IPS-18c (cell line): ENCODE measurements around the gene MEOX1.

Experiments
- H3K4me3 ChIP-seq: 2 replicates; pipeline ENCODE4 v1.7.0; 2013; ENCODE audit warnings: low read depth, mild to moderate bottlenecking, low read length, moderate library complexity; ENCODE audit not compliant: insufficient read depth
- H3K9me3 ChIP-seq: one replicate; pipeline ENCODE4 v1.6.1; 2013; ENCODE audit warnings: mild to moderate bottlenecking, low read length, moderate library complexity; ENCODE audit not compliant: control insufficient read depth, insufficient read depth

Gene MEOX1

DNA sequence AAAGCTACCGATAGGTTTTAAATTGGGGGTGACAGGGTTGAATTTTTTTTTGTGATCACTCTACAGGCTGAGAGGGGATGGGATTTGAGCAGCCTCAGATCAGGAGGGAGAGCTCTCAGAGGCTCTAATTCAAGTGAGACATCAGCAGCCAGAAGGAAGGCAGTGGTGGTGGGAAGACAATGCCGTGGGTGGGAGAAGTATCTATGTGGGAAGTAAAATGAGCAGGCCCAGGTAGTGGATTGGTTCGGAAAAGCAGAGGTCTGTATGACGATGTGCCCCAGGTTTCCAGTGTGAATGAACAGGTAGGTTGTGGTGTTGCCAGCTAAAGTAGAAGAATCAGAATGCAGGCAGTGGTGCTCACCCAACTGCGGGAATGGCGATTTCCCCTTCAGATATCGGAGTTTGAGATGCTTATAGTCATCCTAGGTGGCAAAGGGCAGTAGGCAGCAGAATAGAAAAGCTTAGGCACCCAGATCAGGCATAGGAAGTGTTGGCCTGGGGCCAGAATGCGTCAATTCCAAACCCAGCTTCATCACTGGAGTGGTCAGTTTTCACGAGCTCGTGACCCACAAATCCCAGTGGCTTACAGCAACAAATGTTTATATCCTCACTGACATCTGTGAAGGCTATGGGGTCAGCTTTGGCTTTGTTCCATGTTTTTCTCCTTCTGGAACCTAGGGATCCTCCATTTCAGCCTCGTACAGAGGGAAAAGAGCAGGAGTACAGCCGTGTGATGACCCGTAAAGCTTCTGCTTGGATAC, 24.0 kb downstream of the MEOX1 start:
- no peak overlapping the region for H3K4me3 ChIP-seq
- H3K9me3 ChIP-seq = no peaks in the 10 kb centered on the region

GRCh38 chr17:43636426-43636825, 25.3 kb downstream of the MEOX1 start:
- H3K9me3 ChIP-seq = no peaks in the 10 kb centered on the region
- H3K4me3 ChIP-seq = no peak overlapping the region

- Histone ChIP-seq H3K4me3 (no peak overlapping the region), H3K9me3 (no peaks in the 10 kb centered on the region)
Observed at GRCh38 chr17:43634591-43635125, 27.1 kb downstream of the MEOX1 start.

DNA sequence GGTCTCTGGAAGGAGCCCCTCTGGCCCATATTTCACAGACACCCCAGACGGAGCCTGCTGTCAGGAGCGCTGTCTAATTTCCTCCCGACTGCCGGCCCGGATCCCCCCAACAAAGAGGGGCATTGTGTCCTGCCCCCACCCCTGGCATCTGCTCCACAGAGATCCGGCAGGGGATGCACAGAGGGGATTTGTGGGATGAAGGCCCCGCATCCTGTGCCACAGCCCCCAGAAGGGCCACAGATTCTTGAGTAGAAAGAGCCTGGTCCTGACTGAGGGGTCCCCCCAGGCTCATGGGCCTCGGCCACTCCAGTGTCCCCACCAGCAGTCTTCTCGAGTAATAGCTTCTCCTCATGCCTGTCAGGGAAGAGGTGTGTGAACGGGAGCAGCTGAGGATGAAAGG, 29.5 kb downstream of the MEOX1 start:
- Histone ChIP-seq H3K9me3 (no peaks in the 10 kb centered on the region), H3K4me3 (no peak overlapping the region)

- no peak overlapping the region for H3K4me3 ChIP-seq
Observed at GRCh38 chr17:43631429-43631828, 30.3 kb downstream of the MEOX1 start.

GRCh38 chr17:43628089-43628650, 33.6 kb downstream of the MEOX1 start:
- Histone ChIP-seq H3K9me3 (no peaks in the 10 kb centered on the region), H3K4me3 (no peak overlapping the region)

More at GRCh38 chr17:43631429-43631828, 30.3 kb downstream of the MEOX1 start:
- no peaks in the 10 kb centered on the region for H3K9me3 ChIP-seq

- Histone ChIP-seq H3K9me3 (no peaks in the 10 kb centered on the region), H3K4me3 (no peak overlapping the region)
Observed at GRCh38 chr17:43627653-43628052, 34.1 kb downstream of the MEOX1 start.

DNA sequence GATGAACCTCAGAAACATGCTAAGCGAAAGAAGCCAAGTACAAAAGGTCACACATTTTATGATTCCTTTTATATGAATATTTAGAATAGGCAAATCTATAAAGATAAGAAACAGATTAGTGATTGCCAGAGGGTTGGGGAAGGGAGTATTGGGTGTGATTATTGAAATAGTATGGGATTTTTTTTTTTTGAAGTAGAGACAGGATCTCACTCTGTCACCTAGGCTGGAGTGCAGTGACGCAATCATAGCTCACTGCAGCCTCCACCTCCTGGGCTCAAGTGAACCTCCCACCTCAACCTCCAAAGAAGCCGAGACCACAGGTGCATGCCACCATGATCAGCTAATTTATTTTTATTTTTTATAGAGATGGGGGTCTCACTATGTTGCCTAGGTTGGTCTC, 35.7 kb downstream of the MEOX1 start:
- no peak overlapping the region for H3K4me3 ChIP-seq
- H3K9me3 ChIP-seq = no peaks in the 10 kb centered on the region

DNA sequence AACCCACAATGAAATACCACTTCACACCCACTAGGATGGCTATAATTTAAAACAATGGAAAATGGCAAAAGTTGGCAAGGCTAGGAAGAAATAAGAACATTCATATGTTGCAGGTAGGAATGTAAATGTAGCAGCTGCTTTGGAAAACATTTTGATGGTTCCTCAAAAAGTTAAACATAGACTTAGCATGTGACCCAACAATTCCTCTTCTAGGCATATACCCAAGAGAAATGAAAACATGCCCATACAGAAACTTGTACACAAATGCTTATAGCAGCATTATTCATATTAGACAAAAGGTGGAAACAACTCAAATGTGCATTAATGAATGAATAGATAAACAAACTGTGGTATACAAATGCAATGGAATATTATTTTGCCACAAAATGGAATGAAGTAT, 36.1 kb downstream of the MEOX1 start:
- H3K9me3 ChIP-seq = no peaks in the 10 kb centered on the region
- no peak overlapping the region for H3K4me3 ChIP-seq

- no peaks in the 10 kb centered on the region for H3K9me3 ChIP-seq
- H3K4me3 ChIP-seq = no peak overlapping the region
Observed at GRCh38 chr17:43620581-43620980, 41.1 kb downstream of the MEOX1 start.

- Histone ChIP-seq H3K9me3 (no peaks in the 10 kb centered on the region), H3K4me3 (no peak overlapping the region)
Observed at GRCh38 chr17:43620147-43620546, 41.6 kb downstream of the MEOX1 start.

DNA sequence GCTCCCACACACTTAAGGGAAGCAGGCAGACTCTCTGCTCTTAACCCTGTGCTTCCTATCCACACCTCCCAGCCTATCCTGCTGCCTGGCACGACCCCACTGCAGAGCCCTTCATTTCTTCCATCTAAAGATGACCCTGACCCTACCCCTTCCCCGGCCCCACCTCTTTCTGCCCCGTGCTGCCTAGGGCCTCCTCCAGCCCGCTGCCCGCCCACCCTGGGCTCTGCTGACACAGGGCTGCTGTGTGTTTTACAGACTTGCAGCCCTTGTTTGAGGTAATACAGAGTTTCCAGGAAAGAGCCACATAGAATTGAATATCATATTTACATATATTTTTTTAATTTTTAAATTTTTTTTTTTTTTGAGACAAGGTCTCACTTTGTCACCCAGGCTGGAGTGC, 42.0 kb downstream of the MEOX1 start:
- Histone ChIP-seq H3K4me3 (no peak overlapping the region), H3K9me3 (no peaks in the 10 kb centered on the region)

DNA sequence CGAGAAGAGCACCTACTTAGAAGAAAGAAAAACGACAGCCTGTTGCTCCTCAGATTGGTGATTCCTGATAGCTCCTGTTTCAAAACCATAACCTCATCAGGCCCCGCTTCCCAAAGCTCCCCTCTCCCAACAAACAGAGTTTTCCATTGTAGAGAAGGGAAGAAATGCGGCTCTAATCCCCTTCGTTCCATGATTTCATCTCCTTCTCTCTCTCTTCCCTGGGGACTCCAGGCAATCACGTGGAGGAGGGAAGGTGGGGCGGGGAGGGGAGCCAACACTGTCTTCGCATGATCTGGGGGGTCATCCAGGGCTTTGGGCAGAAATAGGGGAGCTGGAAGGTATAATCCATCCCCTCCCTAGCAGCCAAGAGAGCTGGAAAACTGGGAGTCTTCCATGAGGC, 43.4 kb downstream of the MEOX1 start:
- H3K9me3 ChIP-seq = no peaks in the 10 kb centered on the region
- H3K4me3 ChIP-seq = no peak overlapping the region

DNA sequence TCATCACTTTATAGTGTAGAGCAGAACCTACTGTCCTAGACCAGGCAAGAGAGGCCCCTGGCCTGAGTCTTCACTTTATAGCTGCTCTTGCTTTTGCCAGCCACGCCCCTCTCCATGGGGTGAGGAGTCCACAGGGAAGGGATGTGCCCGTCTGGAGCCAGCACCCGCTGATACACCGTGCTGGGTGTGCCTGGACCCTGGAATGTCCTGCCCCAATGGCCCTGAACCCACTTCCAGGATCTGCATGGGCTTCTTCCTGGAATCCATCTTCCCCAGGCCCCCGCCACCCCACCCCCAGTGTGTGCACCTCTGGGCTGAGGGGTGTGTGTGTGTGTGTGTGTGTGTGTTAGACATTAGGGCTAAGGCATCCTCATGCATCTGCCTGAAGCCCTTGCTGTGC, 44.9 kb downstream of the MEOX1 start:
- no peak overlapping the region for H3K4me3 ChIP-seq
- no peaks in the 10 kb centered on the region for H3K9me3 ChIP-seq

DNA sequence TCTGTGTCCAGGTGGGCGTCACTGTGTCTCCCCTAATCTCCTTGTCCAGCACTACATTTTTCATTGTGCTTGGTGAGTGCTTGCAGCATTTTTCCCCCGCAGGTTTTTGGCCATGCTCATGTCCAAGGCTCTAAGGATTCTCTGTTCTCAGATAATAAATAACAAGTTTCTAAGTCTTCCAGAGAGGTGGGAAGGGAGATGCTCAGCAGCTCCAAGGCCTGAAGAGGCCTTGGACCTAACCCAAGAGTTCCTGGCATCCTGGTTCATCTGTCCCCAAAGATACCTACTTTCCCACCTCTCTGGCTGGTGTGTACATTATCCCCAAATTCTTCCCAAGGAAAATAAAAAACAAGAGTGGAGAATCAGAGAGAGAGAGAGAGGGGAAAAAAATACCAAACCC, 45.3 kb downstream of the MEOX1 start:
- Histone ChIP-seq H3K4me3 (no peak overlapping the region), H3K9me3 (peaks cover 1% of the 10 kb centered on the region)

GRCh38 chr17:43616029-43616351, 45.7 kb downstream of the MEOX1 start:
- Histone ChIP-seq H3K9me3 (peaks cover 4% of the 10 kb centered on the region), H3K4me3 (no peak overlapping the region)

DNA sequence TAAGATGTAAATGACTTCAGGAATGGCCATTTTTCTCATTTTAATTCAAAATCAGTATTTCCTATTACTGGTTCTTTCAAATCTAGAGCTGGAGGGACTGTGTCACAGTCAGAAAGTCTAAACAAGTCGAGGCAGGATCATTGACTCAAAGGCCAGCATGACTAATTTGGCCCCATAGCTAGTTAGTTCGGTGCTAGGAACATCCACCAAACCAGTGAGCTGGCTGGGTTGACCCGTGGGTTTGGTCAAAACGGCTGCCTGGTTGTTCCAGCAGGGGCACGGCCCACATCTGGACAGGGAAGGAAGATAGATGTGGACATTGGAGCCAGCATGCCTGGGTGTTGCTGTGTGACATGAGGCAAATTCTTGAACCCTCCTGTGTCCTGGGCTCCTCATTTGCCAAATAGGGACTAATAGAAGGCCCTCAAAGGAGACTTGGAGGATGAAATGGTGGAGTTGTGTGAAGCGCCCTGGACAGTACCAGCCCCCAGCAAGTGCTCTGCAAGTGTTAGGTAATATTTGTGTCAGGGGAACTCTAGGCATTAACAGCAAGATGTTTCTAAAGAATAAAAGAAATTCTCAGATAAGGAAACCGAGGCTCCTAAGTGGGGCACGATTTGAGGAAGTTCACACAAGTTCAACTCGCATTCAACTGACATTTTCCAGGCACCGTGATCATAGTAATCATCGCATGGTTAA, 46.2 kb downstream of the MEOX1 start:
- Histone ChIP-seq H3K4me3 (no peak overlapping the region), H3K9me3 (peaks cover 4% of the 10 kb centered on the region)

DNA sequence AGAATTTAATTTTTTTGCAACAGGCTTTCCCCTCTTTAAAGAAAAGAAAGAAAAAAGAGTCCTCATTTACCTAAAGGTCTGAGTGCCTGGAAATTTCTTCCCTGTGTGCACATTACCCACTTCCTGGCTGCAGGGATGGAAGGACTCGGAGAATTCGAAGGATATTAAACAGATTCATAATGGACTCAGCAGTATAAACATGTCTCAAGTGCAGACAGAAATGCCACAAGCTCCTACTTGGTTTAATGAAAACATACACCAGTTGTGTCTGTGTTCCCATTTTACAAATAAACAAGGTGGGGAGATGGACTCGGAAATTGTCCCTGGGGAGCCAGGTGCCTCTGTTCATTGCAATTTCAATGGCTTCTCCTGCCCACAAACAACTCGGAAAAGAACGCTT, 47.2 kb downstream of the MEOX1 start:
- no peak overlapping the region for H3K4me3 ChIP-seq
- peaks cover 4% of the 10 kb centered on the region for H3K9me3 ChIP-seq
